Muscle of arm (tissue), 12 donors: Measurements from ENCODE around the gene WNK2. TPM values are rescaled to one million over a fixed set of nuclear protein-coding genes. Genes with fewer than 3 reads are reported as not detected.

ENCODE experiments used
- DNase-seq: peaks from one replicate; pipeline ENCODE4 v3.0.0-alpha.2; 2013
- polyA plus RNA-seq, 12 donors: library from polyadenylated mRNA; unstranded; fragments of 120-200 nt; gene quantifications; one replicate each; pipeline ENCODE4 v1.2.1, GENCODE V29; 2013; ENCODE audit not compliant: insufficient read length in 12 of 12

Gene WNK2
- polyA plus RNA-seq, 12 donors: 7.2 to 61.6 (median 13.9) TPM; not detected in 1

DNA sequence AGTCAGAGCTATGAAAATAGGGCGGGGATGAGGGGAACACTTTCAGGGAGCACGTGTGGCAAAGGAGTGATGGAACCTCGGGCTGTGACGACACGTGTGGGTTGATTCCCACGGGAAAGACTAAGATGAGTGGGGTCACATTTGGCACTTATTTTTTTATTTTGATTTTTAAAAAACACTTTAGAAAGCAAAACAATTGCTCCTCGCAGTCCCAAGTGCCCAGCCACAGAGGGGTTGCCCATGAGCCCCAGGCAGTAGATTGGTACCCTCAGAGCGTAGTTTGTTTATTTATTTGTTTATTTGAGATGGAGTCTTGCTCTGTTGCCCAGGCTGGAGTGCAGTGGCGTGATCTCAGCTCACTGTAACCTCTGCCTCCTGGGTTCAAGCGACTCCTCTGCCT lies 69.7 kb downstream of the WNK2 start:
- no peak for DNase-seq

DNA sequence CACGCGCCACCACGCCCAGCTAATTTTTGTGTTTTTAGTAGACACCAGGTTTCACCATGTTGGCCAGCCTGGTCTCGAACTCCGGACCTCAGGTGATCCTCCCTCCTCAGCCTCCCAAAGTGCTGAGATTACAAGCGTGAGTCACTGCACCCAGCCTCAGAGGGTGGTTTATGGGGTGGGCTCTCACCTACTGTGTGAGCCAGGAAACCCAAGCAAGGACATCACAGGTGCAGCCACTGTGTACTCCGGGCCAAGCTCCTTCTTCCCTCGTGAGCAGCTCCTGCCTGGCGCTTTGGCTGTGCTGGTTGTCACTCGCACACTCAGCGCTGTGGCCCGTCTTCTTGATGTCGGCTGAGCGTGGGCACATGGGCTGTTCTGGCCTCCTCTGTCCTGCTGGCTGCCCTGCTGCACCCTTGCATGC lies 70.1 kb downstream of the WNK2 start:
- no peak for DNase-seq

DNA sequence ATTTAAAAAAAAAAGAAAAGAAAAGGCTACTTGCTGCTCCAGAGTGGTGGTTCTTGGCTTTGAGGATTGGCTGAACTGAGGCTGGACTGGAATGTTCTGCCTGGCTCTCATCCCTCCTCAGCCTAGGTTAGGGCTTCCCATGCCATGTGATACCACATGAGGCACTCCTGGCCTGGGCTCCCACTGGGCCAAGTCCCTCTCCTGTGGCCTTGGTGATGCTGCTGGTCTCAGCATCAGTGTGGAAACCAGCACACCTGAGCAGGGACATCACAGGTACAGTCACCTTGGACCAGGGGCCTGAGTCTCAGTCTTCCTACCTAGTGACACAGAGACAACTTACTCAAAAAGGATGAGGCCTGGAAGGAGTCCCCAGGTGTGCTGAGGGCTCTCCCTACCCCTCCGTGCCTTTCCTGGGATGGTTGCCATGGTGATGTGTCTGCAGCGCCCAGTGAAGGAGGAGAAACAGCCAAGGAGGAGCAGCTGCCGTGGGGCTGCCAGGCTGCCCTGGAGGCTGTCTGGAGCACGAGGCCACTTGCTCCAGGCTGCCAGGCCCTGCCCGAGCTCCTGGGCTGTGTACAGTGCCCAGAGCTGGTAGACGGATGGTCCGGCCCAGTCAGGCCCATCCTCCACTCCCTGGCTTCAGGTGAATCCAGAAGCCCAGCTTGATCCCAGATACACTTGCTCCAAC lies 71.0 kb downstream of the WNK2 start:
- no peak for DNase-seq

GRCh38 chr9:93255494-93255867 lies 71.5 kb downstream of the WNK2 start:
- DNase-seq: no peak

DNA sequence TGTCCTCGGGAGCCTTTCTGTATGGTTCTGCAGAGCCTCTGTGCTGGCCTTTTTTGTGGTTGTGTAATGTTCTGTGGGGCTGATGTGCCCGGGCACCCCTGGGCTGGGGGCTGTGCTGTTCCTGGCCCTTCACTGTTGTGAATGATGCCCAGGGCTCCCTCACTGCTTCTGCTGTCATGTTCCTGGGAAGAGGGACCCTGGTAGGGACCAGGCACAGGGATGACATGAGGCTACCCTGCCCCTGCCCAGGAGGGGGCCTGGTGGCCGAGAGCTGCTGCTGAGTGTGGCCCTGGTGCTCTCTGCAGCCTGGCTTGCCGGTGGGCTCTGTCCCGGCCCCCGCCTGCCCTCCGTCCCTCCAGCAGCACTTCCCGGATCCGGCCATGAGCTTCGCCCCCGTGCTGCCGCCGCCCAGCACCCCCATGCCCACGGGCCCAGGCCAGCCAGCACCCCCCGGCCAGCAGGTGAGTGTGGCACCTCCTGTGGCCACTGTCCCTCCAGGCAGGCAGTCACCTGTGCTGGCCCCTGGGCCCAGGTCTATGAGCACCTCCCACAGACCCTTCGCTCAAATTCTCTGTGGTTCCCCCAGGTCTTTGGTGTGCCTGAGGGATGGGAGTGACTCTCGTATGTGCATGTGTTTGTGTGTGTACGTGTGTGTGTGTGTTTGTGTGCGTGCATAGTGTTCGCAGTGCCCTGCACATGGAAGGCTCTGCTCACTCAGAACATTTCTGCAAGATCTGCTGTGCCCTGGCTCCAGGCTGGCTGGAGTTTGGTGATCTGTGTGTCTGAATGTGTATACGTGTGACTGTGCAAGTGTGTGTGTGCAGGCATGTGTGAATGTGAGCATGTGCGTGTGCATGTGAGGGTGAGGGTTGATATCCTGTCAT lies 72.3 kb downstream of the WNK2 start:
- DNase-seq: no peak

DNA sequence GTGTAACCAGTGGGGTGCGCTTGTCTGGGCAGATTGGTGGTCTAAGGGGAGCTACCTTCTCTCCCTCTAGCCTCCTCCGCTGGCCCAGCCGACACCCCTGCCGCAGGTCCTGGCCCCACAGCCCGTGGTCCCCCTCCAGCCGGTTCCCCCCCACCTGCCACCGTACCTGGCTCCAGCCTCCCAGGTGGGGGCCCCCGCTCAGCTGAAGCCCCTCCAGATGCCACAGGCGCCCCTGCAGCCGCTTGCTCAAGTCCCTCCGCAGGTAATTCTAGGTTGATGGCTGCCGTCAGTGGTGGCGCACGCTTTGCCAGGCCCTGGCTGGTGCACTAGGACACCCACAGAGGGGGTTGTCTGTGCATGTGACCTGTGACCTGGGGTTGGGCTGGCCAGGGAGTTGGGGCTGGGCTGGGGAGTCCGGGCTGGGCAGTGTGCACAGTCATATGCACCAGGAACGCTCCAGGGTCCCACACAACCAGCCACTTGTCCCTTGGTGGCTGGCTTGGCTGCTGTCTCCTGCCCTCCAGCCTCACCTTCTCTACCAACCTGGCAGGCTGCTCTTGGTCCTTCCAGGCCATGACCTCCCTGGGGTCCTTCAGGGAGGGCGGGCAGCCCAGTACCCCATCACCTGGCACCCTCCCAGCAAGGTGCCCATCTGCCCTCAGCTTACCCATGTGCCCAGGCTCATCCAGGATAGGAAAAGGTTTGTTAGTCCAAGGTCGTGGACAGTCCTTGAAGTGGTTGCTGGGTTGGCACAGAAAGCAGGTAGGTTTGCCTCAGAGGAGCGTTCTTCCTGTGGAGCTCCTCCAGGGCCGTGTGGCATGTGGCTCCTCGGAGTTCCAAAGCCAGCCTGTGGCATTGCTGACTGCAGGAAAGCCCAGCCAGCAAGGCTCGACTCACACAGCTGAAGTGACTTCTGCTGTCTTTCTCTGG lies 73.2 kb downstream of the WNK2 start:
- no peak for DNase-seq

- DNase-seq: no peak
Observed at GRCh38 chr9:93257808-93258331, 73.9 kb downstream of the WNK2 start.

DNA sequence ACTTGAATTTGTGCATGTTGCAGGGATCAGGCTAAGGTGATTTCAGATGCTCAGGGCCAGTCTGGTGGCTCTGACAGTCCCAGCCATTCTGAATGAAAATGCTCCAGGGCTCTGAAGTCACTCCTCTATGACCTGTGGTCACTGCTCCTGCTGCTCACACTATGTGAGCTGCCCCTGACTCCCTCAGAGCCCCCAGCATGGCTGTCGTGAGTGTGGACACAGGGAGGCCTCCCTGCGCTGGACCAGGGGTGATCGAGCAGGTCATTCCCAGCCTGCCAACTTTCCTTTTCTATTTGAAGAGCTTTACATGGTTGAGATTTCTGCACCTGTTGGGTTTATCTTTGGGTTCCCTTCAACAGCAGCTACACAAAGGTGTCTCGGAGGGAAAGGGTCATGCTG lies 74.5 kb downstream of the WNK2 start:
- no peak for DNase-seq

DNA sequence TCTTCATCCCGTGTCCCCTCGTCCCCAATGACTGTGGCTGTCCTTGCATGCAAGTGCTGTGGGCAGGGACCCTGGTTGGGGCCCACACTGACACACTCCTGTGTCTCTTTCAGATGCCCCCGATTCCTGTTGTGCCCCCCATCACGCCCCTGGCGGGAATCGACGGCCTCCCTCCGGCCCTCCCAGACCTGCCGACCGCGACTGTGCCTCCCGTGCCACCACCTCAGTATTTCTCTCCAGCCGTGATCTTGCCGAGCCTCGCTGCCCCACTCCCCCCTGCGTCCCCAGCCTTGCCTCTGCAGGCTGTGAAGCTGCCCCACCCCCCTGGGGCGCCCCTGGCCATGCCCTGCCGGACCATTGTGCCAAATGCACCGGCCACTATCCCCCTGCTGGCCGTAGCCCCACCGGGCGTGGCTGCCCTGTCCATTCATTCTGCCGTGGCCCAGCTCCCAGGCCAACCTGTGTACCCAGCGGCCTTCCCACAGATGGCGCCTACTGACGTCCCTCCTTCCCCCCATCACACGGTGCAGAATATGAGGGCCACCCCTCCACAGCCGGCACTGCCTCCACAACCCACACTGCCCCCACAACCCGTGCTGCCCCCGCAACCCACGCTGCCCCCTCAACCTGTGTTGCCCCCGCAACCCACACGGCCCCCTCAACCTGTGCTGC lies 75.0 kb downstream of the WNK2 start:
- no peak for DNase-seq

DNA sequence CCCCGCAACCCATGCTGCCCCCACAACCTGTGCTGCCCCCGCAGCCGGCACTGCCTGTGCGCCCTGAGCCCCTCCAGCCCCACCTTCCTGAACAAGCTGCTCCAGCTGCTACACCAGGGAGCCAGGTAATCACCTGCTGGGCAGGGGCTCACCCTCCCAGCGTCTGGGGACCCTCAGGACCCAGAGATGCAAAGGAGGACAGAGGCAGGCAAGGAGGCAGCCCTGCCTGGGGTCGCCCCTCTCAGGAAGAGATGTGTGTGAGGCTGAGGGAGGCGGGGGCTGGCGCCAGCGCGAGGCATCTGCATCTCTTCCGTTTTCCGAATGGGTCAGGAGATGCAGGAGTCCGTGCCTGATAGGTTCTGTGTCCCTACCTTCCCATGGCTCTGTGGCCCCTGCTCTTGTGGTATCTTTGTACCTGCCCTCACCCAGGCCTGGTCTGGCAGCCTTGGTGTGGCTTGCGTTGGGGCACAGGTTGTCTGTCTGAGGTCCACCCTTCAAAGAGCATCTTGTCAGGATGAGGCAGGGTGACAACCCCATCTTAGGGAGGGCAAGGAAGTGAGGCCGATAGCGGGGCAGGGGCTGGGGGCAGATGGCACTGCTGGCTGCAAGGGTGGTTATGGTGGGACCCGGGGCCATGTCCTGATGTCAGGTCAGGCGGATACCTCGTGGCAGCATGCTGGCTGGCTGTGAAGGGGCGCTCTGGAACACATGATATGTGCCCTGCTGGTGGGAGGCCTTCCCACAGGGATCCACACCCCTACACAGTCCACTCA lies 75.7 kb downstream of the WNK2 start:
- no peak for DNase-seq

DNA sequence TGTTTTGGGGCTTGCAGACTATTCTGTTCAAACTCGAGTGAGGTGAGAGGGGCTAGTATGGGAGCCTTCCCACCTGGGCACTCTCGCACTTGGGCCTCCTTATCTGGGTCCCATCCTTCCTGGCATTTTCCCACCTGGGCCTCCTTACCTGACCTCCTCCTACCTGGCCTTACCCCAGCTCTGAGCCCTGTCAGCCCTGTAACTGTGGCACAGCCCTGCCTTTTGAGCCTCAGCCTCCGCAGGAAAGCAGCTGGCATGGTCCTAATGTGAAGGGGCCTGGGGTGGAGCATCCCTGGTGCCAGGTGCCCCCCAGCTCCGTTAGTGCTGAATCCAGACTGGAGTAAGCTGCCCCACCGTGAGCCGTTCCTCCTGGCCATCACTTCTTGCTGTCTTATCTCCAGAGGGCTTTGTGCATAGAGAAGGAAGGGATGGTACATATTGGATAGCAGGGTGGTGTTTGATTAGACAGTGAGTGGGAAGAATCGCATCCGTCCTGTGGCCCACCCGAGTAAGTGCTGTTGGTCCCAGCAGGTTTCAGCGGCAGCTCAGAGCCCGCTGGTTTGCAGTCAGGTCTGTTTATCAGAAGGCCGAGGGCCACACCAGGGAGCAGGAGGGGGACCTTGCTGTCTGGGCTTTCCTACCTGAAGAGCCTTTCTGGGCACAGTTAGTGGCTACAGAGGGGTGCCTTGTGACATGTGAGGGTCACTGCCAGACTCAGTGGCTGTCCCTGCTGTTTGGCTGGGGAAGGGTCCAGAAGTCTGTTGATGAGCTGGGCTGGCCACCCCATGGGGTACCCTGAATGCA lies 76.5 kb downstream of the WNK2 start:
- DNase-seq: no peak

DNA sequence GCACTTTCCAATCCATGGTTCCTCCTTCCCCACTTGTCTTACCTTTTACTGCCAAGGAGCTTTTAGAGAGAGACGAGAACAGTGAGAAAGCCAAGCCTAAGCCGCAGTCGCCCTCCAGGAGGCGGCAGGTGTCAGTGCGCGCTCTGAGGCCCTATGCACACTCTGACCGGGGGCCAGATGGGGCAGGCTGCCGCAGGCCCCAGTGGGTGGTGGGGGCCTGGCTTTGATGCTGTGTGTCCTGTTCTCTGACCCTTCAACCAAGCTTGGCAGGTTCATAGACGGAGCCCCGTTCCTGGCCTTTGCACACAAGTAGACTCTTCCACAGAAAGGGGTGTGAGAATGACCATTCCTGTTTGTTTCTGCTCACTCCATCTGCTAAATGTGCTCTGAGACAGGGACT lies 77.3 kb downstream of the WNK2 start:
- no peak for DNase-seq

DNA sequence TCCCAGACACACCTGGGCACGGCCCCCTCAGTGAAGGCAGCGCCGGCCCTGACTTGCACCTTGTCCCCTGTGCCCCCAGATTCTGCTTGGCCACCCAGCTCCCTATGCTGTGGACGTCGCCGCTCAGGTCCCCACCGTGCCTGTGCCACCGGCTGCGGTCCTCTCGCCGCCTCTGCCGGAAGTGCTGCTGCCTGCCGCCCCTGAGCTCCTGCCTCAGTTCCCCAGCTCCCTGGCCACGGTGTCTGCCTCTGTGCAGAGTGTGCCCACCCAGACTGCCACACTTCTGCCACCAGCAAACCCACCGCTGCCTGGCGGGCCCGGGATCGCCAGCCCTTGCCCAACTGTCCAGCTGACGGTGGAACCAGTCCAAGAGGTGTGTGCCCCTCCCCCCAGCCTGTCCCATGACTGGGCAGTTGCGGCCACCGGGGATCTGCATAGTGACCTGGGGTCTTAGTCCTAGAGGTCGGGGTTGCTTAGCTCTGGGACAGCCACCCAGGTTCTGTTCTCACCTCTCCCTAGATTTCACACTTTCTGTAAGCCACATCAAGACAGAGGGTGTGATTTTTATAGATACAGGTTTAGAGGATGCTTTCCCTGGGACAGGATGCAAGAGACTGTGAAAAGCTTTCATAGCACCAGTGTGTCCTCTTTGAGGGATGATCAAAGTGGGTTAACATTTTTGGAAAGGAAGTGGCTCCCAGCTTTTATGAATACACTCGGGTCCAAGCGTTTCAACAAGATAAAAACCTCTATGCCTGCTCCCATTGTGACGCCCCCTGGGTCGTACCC lies 78.0 kb downstream of the WNK2 start:
- no peak for DNase-seq

DNA sequence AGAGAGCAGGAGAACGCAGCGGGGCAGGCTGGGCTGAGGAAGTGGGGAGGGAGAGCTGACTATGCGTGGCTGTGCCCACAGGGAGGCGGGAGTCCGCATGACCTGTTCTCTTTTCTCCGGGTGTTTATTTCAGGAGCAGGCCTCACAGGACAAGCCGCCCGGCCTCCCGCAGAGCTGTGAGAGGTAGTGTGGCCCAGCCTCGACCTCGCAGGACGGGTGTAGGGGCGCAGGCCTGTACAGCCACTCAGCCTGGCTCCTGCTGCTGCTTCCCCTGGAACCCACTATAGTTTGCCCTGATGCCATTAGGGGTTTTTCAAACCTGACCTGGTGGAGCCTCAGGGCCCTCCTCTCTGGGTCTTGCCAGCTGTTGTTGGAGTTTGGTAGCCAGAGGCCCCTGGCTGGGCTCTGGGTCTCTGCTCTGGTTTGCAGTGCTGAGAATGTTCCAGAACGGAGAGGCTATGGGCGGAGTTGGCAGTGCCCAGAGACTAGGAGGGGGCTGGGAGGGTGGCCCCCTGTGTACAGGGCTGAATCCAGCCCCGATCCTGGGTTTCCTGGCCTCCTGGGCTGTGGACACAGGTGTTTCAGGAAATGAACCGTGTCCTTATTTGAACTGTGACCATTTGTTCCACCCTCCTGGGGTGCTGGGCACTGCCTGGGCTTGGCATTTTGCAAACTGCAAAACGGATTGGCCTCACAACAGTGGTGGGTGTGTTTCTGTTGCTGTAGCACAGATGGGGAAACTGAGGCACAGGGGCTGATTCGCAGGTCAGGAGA lies 78.8 kb downstream of the WNK2 start:
- DNase-seq: no peak

- no peak for DNase-seq
Observed at GRCh38 chr9:93263334-93264229, 79.6 kb downstream of the WNK2 start.

GRCh38 chr9:93264338-93265125 lies 80.6 kb downstream of the WNK2 start:
- no peak for DNase-seq
